TTC549 (cell line): ENCODE results near the gene KCTD1.

Experiments
- FAIRE-seq: peaks from 2 replicates; lab custom pipeline; 2012; peaks lifted over from hg19 to GRCh38; lab: Jason Lieb, UNC

Gene KCTD1

DNA sequence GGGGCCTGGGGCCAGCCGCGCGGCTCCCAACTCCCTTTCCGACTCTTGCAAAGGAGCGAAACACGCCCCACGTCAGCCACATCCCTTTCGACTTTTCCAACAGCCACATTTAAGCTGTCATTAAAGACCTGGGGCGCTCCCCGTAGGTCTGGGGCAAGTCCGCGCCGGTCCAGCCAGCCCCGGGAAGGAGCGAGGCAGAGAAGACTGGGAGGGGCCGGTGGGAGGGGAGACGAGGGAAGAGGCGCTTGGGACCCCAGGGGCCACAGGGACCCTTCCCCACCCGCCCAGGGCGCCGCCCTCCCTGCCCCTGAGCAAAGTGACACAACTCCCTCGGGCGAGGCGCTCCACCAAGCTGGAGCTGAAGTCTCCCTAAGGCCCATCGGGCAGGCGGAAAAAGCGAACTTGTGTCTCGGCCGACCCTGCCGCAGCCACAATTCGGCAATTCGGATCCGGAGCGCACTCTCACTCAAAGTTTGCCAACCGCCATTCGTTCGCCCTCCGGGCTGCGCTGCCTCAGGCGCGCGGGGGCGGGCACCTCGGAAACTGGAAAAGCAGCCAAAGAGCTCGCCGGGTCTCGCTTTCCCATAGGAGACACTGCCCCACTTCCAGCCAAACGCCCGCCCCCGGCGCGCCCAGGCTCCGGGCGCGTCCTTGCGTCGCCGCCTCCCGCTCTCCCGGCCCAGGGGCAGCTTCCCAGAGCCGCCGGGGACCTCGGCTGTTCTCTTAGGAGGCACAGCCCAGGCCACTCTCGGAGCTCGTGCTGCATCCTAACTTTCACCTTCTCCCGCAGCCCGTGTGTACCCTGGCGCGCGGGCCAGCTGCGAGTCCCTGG is 1.1 kb upstream of the KCTD1 start:
- FAIRE-seq: no peak

DNA sequence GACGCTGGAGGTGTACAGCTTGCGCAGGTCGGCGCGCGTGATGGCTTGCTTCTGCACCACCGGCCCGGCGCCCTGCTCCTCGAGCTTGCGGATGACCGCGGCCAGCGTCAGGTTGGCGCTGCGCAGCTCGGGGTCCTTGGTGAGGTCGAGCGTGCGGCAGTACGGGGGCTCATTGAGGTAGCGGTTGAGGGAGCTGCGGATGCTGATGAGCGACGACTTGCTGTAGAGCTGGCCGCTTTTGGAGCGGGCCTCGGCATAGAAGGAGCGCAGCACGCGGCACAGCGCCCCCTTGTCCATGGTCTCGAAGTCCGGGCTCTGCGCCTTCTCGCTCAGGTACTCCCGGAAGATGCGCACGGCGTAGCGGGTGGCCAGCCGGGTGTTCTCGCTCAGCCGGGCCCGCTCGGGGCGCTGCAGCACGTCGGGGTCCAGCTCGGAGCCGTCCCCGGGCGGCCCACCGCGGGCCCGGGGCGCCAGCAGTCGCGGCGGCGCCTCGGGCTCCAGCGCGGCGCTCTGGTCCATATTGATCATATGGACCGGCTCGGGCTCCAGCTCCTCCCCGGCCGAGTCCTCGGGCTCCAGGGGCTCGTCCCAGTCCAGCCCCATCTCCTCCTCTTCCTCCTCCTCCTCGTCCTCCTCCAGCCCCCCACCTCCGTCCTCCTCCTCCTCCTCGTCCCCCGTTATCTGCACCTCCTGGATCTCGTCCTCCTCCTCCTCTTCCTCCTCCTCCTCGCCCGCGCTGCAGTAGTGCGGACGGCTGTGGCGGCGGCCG is 523 bp downstream of the KCTD1 start:
- FAIRE-seq: no peak

DNA sequence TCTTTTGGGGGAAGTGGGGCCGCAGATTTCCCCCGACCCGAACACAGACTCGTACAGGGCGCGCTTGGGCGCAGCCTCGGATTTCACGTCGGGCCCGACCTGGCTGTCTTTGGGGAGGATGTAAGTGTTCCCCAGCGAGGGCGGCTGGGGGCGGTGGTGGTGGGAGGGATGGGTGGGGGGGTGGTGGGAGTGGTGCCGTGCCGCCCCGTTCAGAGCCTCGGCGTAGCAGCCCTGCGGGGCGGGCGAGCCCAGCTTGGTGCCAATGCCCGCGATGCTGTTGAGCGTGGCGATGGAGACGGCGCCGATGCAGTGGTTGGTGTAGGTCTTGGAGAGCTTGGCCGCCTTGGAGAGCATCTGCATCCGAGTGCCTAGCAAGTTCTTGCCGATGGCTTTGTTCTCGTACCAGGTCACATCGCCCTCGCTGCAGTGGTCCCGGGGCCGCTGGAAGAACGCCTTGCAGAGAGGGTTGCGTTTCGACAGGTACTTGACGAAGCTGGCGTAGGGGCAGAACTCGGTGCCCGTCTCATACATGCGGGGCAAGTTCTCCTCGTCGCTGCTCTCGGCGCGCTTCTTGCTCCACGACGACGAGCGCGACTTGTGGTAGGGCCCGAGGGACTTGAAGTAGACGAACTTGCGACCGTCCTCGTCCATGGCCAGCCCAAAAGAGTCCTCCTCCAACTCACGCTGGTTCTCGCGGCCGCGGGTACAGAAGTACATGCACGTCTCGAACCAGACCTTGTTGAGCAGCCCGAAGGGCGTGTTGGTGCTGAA is 1.3 kb downstream of the KCTD1 start:
- no peak for FAIRE-seq

DNA sequence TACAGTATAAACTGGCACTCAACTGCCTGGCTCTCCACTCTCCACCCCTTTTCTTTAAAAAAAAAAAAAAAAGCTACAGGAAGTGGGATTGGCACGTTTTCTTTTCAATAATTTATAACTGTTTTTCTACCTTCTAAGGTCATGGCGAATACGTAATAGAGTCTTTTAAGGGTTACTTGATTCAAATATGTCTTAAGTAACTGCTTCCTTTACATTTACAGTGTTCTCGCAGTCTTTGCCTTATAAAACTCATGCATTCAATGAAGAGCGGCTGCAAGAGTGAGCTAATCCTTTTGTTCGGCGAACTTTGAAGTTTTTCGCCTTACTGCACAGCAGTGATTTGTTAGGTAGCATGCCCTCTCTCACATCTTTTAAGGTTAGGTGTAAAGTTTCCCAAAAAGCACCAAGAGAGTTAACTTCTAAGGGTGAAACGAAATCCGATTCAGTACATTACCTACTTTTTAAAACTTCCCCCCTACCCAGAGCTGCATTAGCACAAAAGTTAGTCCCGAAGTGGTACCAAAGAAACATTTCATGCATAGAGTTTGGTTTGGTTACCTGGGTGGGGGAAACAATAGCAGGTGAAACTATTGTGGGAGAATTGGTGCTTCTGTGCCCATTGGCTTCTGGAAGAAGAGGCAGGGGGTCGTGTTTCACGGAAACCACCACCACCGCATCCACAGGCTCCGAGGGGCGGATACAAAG is 2.0 kb downstream of the KCTD1 start:
- FAIRE-seq: no peak

DNA sequence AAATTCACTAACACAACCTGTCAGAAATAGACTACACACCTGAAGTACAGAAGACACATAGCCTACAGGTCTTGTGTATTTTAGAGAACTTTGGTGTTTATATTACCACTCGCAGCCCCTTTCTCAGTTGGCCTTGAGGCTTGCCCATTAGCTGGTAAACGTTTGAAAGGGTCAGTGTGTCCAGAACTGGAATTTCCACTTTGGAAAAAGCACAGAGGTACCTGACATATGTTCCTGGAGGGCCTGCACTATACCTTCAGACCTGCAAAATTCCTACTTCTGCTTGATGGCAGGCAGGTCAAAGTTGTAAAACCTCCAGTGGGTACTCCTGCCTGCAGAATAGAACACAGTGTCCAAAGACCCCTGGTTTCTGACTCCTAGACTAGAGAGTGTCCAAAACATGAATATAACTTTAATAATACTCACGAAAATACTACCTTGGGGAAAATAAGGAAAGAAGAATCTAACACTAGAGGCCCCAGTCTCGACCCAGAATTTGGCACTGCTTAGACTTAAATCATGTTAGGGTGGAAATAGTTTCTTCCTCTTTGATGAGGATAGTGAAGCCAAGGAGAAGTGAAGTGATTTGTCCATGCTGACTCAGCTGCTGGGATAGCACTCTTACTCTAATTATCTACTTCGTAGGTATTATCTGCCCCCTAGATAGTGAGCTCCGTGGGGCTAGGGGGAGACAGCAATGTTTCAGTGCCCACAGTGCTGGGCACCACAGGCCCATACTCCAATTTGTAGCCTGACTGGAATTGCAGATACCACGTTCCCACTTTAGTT is 2.8 kb downstream of the KCTD1 start:
- no peak for FAIRE-seq

DNA sequence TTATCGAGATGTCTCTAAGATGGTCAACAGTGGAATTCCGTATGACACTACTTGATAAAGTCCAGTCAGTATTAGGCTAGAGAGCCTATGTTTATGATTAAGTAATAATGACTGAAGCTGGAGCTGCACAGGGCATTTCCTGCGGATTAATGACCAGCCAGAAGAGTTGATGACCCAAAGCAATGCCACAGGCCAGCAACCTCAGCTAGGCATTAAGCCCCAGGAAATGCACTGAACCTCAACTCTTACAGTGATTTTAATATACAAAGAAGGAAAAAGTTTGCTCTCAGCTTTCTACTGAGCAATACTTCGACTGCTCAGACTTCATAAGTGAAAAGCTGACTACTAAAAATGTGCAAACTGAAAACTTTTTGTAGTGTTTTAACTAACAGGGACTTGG is 3.9 kb downstream of the KCTD1 start:
- FAIRE-seq: no peak

DNA sequence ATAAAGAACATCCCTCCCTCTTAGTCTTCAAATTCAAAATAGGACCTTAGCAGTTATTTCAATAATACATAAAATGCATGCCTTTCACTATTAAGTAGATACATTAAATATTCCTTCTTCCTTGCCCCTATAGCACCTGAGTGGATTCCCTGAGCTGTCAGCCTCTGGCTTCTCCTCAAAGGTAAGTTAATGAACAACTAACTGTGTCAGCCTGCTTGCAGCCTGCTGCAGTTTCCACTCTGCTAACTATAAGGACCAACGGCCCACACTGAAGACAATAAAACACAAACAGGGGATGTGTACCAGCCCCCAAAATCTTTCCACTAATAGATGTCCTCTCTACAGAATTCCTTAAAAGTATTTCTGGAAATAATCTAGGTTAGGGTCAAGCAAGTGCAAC is 5.0 kb downstream of the KCTD1 start:
- no peak for FAIRE-seq

DNA sequence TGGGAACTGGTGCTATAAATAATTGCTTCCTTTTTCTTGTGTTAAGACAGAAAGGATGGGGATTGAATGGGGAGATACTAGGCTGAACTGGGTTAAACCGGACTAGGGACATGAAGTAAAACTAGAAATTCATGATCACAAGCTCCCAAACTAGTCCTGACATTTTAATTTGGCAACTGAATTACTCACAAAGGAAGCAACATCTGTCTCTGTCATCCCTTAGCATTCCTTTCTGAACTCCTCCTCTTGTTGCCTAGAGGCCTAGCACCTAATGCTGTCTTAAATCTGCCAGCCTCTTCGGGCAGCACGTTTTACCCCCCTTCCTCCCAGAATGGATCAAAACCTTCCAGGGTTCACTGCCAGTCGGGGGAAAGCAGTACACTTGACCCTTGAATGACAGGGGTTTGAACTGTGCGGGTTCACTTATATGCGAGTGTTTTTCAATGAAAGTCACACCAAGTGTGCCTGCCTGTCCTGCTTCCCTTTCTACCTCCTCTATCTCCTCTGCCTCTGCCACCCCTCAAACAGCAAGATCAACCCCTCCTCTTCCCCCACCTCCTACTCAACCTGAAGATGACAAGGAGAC is 8.2 kb downstream of the KCTD1 start:
- FAIRE-seq: no peak

DNA sequence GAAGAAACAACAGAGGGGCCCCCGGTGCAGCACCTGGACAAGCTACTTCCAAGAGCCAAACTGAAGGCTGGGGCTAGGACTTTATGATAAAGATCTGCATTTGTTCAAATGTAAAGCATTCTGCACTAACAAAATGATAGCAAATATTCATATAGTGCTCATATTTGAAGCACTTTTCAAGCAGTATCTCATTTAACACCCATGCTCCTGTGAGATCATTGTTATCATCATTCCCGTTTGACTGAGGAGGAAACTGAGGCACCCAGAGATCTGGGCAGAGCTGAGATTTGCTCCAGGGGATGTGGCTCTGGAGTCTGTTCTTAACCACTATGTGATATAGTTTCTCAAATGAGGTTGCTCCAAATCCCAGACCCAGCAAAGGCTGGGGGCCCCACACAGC is 9.8 kb downstream of the KCTD1 start:
- no peak for FAIRE-seq

DNA sequence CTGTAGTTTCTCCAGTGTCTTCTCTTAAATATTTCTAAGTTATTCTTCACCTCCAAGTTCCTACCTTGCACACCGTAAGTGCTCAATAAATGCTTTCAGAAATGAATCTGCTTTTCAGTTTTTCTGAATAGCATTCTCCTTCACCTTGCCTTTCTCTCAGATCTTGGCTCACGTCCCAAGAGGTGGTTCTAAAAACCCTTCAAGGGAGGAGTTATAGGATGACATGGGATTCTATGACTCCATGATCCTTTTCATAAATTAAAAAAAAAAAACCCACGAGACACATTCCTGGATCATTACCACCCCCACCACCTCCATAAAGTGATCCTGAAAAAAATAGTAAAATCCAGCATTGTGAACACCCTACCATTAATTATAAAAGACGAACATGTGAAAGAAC is 11.7 kb downstream of the KCTD1 start:
- FAIRE-seq: no peak

DNA sequence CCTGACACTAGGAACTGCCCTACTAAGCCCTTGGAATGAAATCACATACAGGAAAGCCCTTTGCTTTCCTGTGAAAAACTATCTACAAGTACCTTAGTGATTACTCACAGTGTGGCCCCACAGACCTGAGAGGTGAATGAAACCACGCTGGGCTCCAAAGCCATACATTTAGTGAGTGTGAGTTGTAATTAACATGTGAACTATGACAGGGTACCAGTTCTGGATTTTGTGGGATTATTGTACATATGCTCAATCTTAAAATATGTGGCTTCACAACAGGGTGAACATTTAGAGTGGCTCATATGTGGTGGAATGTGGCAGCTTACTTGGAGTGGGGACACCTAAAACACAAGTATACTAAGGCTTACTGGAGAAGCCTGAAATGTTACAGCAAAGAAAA is 12.3 kb downstream of the KCTD1 start:
- FAIRE-seq: no peak

DNA sequence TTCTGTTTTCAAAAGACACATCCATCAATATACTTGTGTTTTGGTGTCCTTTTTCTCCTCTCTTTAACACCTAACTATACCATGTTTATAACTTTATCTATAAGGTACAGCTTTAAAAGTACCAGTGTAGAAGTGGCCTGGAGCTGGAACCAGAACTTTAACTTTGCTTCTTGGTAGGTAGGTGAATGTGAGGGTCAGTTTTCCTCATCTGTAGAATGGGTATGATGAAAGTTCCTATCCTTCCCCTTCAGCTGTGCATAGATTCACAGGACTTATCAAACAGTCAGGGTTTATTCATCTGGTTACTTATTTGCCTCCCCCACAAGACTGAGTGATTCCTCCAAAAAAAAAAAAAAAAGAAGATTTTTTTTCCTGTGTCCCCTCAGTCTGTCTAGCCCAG is 12.7 kb downstream of the KCTD1 start:
- no peak for FAIRE-seq

DNA sequence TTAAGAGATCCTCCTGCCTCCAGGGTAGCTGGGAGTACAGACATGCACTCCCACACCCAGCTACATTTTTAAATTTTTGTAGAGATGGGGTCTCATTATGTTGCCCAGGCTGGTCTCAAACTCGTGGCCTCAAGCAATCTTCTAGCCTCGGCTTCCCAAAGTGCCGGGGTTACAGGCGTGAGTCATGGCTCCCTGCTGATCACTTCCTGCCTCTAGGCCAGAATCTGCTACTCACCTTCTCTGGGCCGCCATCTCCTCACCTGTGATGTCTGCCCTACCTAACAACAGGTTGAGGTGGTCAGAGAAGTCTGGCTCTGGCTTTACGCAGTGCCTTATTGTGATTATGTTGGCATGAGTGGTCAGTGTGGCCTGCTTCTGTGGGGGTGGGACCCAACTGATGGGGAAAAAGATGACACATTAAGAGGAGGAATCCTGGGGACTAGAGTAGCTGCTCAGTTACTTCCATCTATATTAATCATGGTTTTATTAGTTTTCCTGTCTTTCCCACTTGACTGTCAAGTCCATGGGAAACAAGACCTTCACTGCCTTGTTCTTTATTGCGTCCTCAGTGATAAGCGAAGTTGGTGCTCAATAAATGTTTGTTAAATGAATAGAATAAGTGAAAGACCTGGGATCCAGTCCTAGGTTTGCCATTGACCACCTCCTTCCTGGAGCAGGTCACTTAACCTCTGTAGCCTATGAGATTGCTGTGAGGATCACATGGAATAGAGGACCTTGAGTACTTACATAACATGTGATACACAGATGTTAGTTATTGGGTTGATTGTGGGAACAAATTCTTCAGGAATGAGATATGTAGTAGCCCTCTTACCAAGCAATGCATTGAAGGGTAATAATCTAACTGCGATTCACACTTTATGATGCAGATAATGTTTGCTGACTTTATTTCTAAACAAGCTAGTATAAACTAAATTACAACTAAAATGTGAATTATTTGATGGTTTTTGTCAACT is 15.7 kb downstream of the KCTD1 start:
- FAIRE-seq: no peak

DNA sequence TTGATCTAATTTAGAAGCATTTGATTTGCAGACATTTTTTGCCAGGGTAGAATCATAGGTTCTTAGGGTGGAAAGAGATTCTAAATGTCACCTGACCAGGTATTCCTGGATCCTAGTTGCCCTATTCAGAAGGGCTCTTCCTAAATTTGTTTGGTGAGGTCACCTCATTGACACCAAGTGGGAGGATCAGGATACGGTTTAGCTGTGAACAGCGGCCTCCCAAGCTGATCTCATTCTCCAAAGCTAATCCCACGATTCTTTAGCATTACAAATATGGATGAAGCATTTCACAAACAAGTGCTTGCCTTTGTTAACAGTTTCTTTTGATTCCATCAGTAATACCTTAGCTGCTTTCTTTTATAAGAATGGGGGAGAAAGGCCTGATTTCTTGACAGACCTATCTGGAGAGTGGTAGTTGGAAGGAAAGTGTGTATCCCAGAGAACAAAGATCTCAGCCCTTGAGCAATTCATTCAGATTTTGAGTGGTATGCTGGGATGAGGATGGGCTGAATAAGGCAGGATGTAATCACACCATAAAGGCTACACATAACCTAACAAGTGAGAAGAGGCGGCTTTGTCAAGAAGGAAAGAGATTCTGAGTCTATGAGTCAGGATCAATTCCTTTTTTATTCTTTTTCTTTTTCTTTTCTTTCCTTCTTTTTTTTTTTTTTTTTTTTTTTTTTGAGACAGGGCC is 16.6 kb downstream of the KCTD1 start:
- FAIRE-seq: no peak

DNA sequence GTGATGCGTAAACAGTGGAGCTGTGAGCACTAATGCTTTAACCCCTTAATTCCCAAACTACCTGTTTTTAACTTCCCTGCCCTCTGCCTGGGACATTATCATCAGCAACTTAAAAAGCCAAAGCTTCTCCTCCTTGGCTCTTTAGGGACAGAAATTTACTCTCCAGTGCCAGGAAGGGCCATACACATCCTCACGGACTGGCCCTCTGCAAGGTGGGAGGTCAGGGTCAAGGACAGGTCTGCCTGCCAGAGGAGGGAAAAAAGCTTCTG is 21.5 kb downstream of the KCTD1 start:
- FAIRE-seq: no peak

DNA sequence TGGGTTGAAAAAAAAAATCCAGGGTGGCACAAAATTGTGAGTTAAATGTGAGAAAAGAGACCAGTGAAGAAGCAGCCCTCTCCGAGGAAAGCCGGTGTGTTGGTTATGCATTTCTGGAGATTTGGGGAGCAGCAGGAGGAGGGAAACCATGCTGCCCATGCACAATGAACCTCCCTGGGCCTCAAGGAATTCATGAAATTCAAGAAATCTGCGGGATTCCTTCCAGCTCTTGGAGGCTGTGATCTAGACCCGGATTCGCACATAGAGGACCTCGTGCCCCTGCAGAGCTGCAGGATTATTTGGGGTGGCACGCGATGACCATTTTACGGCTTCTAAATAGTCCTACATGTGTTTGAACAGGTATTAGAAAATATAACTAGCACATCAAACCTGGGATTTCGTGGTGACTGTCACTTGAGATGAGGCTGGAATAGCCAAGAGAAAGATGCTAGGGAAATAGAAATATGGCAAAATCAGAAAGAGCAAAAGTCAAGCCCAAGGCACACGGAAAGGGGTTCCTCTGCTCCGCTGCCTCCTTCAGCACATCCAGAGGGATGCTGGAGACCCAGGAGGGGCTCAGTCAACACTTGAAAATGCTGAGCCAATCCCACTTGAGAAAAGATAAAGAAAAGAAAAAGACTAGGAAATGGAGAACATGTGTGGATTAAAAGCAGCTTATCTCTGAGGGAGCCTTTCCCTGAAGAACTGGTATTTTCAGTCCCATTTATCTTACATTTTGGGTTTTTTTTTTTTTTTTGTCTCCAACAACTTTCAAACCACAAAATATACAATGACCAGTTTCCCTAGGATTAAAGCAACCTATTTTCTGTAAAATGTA is 22.0 kb downstream of the KCTD1 start:
- no peak for FAIRE-seq

DNA sequence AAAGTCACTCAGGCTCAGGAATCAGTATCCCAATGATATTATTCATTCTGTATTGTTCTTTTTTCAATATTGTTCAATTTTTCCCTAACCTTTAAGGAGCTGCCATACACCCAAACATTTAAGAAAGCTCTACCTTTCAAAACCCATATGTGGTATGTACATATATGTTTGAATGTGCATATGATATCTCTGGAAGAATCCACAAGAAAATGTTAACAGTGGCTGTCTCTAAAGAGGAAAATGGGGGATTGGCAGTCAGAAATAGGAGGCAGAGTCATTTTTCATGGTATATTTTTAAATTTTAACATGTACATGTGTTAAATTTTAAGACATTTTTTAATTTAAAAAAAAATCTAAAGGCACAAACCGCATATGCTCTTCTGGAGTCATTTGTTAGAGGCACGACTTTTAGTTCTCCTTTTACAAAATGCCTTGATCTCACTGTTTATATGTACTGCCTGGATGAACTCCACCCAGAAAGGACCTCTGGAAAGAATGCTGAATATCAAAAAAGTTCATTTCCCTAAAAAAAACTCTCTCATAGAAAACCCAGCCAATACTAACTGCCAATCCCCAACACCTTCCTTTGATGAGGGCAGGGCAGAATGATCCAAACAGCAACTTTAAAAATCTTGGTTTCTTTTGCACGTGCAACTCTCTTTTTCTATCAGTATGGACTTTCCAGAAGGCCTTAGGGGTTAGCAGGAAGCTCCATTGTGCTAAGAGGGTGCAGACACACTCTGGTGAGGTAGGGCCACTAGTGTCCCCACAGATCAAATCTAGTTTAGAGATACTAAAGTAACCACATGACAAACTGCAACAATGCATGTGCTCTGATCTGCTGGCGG is 23.6 kb downstream of the KCTD1 start:
- FAIRE-seq: no peak

DNA sequence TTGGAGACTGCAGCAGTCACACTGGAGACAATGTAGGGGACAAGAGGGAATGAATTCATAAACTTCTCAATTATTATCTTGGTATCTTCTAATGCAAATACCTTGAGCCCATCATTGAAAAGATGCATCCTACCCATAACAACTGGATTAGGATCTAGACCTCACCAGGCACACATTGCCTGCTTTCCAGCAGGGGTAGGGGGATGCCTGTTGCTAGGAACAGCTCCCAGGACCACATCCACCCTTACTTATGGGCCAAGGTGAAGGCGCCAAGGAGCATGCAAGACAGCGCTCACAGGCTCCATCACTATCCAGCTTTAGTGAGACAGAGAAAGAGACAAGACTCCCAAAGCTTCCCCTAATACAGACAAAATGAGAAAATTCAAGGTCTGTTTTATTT is 24.4 kb downstream of the KCTD1 start:
- no peak for FAIRE-seq
